Lung (tissue), 12 donors: ENCODE data around the gene ABHD14A. TPM values are rescaled to one million over a fixed set of nuclear protein-coding genes. Genes with fewer than 3 reads are reported as not detected.

Source experiments
- ATAC-seq: fragments of 200-7000 bp; cut with Tn5 transposase; one replicate; pipeline ENCODE4 v1.9.1; 2020; ENCODE audit warnings: moderate number of reproducible peaks; ENCODE audit not compliant: insufficient read depth, low FRiP score
- DNase-seq, 3 donors: peaks; one replicate each; pipeline ENCODE4 v3.0.0-alpha.2; 2013 to 2017
- H3K27ac ChIP-seq, 2 donors: one replicate each; pipeline ENCODE4 v1.5.1; 2013; ENCODE audit warnings: mild to moderate bottlenecking in 2 of 2, moderate library complexity in 2 of 2, control low read depth in 1 of 2, inconsistent platforms in 1 of 2, low read depth in 1 of 2, low read length in 1 of 2
- H3K27me3 ChIP-seq, 3 donors: one replicate each; pipeline ENCODE4 v1.5.1; 2013; ENCODE audit warnings: low read length in 2 of 3; ENCODE audit not compliant: control insufficient read depth in 3 of 3, insufficient read depth in 3 of 3
- H3K36me3 ChIP-seq, 4 donors: one replicate each; pipeline ENCODE4 v1.5.1; 2013; ENCODE audit warnings: low read length in 4 of 4, mild to moderate bottlenecking in 1 of 4, moderate library complexity in 1 of 4; ENCODE audit not compliant: control insufficient read depth in 4 of 4, insufficient read depth in 4 of 4
- H3K4me1 ChIP-seq, 5 donors: one replicate each; pipeline ENCODE4 v1.5.1; 2013; ENCODE audit warnings: low read length in 5 of 5, mild to moderate bottlenecking in 2 of 5, moderate library complexity in 1 of 5; ENCODE audit not compliant: control insufficient read depth in 5 of 5, insufficient read depth in 5 of 5
- H3K4me3 ChIP-seq: one replicate; pipeline ENCODE4 v1.5.1; 2013; ENCODE audit warnings: mild to moderate bottlenecking, control low read depth, moderate library complexity
- H3K9ac ChIP-seq, 2 donors: one replicate each; pipeline ENCODE4 v1.5.1; 2013; ENCODE audit warnings: low read length in 2 of 2, control low read depth in 1 of 2; ENCODE audit not compliant: insufficient read depth in 1 of 2
- H3K9me3 ChIP-seq, 4 donors: one replicate each; pipeline ENCODE4 v1.5.1; 2013; ENCODE audit warnings: low read length in 3 of 4, mild to moderate bottlenecking in 1 of 4, moderate library complexity in 1 of 4; ENCODE audit not compliant: control insufficient read depth in 4 of 4, insufficient read depth in 3 of 4
- WGBS, 2 donors: extraction: QIAGEN DNeasy Blood & Tissue Kit; methylation state at CpG; one replicate each; pipeline ENCODE4 v1.1.7; 2013; 5-methylcytosine and 5-hydroxymethylcytosine counted together
- polyA plus RNA-seq, 2 donors: library from polyadenylated mRNA; stranded (reverse); fragments of 200-250 nt; gene quantifications; one replicate each; pipeline ENCODE4 v1.2.1, GENCODE V29; 2013
- total RNA-seq, 2 donors: library from RNA; depleted of rRNA in 1 of 2; stranded (reverse); fragments of >200 nt in 1 of 2; gene quantifications; one replicate each; pipeline ENCODE4 v1.2.1, GENCODE V29; 2014 to 2021
- TF ChIP-seq, protein P1 (sequence below): IDR thresholded peaks from 2 replicates; pipeline ENCODE4 v1.5.1; 2012; ENCODE audit warnings: mild to moderate bottlenecking; ENCODE audit errors: control extremely low read depth, extremely low read depth
- donor health status: control.
- donor health status: control.
- donor health status: Bipolar disorder and iron deficiency.
- donor health status: healthy.
- donor health status: DM: yes; HTN: yes; CAD: no.

Gene ABHD14A
- total and polyA plus RNA-seq, 4 donors, result 7.2 to 62.8 (median 21.8) TPM

DNA sequence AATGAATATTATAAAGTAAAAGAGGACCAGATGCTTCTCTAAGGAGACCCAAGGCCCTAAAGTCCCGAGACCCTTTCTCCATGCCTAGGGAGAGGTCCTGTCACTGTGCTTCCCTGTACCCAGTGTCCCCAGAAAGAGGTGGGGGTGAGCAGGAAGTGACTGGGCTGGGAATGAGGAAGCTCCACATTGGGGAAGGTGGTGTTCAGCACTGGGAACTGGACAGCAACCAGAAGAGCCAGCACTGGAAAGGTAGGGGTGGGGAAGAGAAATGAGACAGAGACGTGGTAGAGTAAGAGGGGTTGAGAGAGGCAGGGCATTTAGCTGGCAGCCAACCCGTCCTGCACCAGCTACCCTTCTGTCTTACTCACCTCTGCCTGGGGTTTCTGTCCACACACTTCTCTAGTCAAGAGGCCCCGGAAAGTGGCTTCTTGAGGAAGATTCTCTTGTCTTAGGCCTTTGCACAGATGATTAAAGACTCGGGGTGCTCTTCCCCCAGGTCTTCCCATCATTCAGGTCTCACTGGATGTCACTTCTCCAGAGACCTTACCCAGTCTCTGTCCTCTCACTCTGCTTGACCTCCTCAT, 45.4 kb upstream of the ABHD14A start:
- no peak for ATAC-seq
- H3K9me3 ChIP-seq, result no peaks in the 10 kb centered on the region
- peaks cover 5 to 29% (median 8%) of the 10 kb centered on the region in 4 donors for H3K36me3 ChIP-seq
- H3K27me3 ChIP-seq, result no peaks in the 10 kb centered on the region
- no peak for DNase-seq
- H3K27ac ChIP-seq, result no peak overlapping the region
- 78 to 79% methylated on average over 5 of the region's 5 CpGs for WGBS, 2 donors
- no peak overlapping the region for H3K9ac ChIP-seq
- H3K4me3 ChIP-seq, result no peak overlapping the region
- no peaks in the 10 kb centered on the region for H3K4me1 ChIP-seq
- TF ChIP-seq, protein P1, sequence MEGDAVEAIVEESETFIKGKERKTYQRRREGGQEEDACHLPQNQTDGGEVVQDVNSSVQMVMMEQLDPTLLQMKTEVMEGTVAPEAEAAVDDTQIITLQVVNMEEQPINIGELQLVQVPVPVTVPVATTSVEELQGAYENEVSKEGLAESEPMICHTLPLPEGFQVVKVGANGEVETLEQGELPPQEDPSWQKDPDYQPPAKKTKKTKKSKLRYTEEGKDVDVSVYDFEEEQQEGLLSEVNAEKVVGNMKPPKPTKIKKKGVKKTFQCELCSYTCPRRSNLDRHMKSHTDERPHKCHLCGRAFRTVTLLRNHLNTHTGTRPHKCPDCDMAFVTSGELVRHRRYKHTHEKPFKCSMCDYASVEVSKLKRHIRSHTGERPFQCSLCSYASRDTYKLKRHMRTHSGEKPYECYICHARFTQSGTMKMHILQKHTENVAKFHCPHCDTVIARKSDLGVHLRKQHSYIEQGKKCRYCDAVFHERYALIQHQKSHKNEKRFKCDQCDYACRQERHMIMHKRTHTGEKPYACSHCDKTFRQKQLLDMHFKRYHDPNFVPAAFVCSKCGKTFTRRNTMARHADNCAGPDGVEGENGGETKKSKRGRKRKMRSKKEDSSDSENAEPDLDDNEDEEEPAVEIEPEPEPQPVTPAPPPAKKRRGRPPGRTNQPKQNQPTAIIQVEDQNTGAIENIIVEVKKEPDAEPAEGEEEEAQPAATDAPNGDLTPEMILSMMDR, result no peak

DNA sequence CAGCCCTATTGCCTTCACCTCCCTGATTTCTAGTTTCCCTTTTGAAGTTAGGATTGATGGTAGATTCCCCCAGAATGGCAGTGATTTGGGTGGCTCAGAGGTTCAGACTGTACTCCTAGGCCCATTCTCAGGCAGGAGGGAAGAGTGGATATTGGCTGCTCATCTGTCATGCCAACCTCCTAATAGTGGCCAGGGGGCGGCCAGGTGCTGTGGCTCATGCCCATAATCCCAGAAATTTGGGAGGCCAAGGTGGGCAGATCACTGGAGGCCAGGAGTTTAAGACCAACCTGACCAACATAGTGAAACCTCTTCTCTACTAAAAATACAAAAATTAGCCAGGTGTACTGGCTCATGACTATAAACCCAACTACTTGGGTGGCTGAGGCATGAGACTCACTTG, 44.4 kb upstream of the ABHD14A start:
- ATAC-seq (no peak), DNase-seq (no peak)
- WGBS, 2 donors, result 93 to 95% methylated on average over 1 of the region's 1 CpG
- no peaks in the 10 kb centered on the region for H3K27me3 ChIP-seq
- no peak overlapping the region for H3K27ac ChIP-seq
- no peaks in the 10 kb centered on the region for H3K9me3 ChIP-seq
- no peaks in the 10 kb centered on the region for H3K4me1 ChIP-seq
- no peak overlapping the region for H3K4me3 ChIP-seq
- peaks cover 7 to 36% (median 10%) of the 10 kb centered on the region in 4 donors for H3K36me3 ChIP-seq
- H3K9ac ChIP-seq, result no peak overlapping the region
- TF ChIP-seq, protein P1, result no peak

DNA sequence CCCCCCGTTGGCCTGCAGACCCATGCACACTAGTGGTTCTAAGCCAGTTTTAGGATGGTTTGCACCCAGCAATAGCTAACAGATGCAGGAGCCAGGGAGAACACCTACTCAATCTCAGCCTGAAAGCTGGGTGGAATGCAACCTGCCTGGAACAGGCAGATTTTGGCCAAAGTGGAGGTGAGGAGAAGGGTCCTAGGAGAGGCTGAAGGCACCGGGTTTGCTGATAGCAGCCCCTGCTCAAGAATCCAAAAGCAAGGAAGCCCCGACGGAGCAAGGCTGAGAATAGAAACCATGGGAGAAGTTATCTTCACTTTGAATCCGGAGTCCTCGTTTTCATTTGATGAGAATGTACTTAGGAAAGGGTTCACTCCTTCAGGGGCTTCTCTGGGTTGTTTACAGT, 43.1 kb upstream of the ABHD14A start:
- Histone ChIP-seq H3K9ac (no peak overlapping the region), H3K4me3 (no peak overlapping the region), H3K27ac (no peak overlapping the region), H3K9me3 (no peaks in the 10 kb centered on the region), H3K27me3 (no peaks in the 10 kb centered on the region), H3K4me1 (no peaks in the 10 kb centered on the region), H3K36me3 (peaks cover 13 to 45% (median 21%) of the 10 kb centered on the region in 4 donors)
- TF ChIP-seq, protein P1, result no peak
- no peak for DNase-seq
- 92 to 93% methylated on average over 6 of the region's 6 CpGs for WGBS, 2 donors
- no peak for ATAC-seq
